Measurements from ENCODE around the gene GNA14.

DNA sequence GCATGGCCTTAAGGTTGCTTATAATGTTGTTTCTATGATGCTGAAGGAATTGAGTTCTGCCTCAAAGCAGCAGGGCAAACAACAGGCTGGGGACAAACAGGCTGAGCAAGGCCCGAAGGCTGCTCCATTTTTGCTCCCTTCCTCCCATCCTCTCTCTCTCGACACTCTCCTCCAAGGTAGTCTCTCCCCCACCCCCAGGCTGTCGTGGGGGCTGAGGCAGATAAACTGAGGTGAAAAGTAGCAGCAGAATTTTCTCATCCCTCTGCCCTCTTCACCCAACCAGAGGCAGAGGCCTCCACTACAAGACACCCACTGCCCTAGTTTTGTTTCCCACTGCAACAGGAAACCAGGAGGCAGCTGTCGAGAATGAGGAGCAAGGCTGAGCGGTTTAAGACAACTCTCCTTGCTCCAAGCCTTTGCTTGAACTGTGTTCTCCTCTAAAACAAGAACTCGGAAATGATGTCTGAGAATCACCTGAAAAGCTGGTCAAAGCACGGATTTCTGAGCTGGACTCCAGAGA is 13.5 kb upstream of the GNA14 start:
- TF ChIP-seq, protein P1, sequence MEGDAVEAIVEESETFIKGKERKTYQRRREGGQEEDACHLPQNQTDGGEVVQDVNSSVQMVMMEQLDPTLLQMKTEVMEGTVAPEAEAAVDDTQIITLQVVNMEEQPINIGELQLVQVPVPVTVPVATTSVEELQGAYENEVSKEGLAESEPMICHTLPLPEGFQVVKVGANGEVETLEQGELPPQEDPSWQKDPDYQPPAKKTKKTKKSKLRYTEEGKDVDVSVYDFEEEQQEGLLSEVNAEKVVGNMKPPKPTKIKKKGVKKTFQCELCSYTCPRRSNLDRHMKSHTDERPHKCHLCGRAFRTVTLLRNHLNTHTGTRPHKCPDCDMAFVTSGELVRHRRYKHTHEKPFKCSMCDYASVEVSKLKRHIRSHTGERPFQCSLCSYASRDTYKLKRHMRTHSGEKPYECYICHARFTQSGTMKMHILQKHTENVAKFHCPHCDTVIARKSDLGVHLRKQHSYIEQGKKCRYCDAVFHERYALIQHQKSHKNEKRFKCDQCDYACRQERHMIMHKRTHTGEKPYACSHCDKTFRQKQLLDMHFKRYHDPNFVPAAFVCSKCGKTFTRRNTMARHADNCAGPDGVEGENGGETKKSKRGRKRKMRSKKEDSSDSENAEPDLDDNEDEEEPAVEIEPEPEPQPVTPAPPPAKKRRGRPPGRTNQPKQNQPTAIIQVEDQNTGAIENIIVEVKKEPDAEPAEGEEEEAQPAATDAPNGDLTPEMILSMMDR (IDR thresholded peaks at IDR 0.05), result no peak
- TF ChIP-seq, protein P2, sequence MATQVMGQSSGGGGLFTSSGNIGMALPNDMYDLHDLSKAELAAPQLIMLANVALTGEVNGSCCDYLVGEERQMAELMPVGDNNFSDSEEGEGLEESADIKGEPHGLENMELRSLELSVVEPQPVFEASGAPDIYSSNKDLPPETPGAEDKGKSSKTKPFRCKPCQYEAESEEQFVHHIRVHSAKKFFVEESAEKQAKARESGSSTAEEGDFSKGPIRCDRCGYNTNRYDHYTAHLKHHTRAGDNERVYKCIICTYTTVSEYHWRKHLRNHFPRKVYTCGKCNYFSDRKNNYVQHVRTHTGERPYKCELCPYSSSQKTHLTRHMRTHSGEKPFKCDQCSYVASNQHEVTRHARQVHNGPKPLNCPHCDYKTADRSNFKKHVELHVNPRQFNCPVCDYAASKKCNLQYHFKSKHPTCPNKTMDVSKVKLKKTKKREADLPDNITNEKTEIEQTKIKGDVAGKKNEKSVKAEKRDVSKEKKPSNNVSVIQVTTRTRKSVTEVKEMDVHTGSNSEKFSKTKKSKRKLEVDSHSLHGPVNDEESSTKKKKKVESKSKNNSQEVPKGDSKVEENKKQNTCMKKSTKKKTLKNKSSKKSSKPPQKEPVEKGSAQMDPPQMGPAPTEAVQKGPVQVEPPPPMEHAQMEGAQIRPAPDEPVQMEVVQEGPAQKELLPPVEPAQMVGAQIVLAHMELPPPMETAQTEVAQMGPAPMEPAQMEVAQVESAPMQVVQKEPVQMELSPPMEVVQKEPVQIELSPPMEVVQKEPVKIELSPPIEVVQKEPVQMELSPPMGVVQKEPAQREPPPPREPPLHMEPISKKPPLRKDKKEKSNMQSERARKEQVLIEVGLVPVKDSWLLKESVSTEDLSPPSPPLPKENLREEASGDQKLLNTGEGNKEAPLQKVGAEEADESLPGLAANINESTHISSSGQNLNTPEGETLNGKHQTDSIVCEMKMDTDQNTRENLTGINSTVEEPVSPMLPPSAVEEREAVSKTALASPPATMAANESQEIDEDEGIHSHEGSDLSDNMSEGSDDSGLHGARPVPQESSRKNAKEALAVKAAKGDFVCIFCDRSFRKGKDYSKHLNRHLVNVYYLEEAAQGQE (IDR thresholded peaks at IDR 0.05; ENCODE audit: insufficient read depth in 1 of 2, low read depth in 2 of 2, low read length in 1 of 2), result no peak
- TF ChIP-seq POLR2AphosphoS5 (IDR thresholded peaks at IDR 0.05; ENCODE audit: low read depth, low read length) (no peak), SIN3A (IDR thresholded peaks at IDR 0.05; ENCODE audit: borderline replicate concordance, insufficient read depth, low read depth, low read length) (no peak)

All from Panc1 (cell line).